ENCODE measurements around the gene ETV5.

ETV5 gene

DNA sequence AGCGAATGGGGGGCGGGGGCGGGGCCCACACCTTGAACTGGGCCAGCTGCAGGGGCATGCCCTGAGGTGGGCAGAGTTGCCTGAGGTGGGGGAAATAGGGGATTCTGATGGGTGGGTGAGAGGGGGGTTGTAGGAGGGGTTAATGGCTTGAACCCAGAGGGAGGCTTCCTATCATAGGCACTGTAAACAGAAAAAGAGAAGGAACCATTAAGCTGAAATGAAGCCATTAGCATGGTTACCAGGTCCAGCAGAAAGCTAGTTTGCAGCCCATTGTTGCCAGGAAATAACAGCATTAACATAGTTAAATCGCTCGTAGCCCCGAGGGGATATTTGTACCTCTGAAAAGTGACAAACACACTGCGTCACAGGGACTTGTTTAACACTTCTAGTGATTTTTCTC is 29.0 kb downstream of the ETV5 start:
- CTCF ChIA-PET, result interaction anchor here (0.7 to 2.4 kb wide), 5 partner anchors 12 to 162 kb away, joined by 4 to 11 read pairs (median 6); no protein-coding TSS in a partner anchor

DNA sequence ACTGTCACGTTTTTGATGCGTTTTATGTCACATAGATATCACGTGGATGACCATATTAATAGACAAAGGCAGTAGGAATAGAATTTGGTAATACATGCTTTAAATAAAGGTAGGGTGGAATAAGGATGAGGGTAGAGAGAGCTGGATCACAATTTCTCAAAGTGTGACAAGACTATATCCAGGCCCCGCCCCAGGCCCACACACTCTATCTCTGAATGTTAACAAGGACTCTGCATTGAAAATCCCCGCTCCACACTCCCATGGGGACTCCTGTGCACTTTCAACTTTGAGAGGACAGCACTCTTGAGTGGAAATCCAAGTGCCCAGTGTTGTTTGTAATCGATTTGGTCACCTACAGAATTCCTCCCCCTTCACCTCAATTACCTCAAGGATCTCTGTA is 31.4 kb downstream of the ETV5 start:
- CTCF ChIA-PET, result interaction anchor here (0.9 kb wide), 1 partner anchor 15 kb away, joined by 3 read pairs; no protein-coding TSS in a partner anchor

More for the DNA sequence above, 29.0 kb downstream of the ETV5 start:
- POLR2A ChIA-PET, result no interaction called here
- DNase-seq (ENCODE audit: extremely low spot score), result no peak
- TF ChIP-seq, protein P1, sequence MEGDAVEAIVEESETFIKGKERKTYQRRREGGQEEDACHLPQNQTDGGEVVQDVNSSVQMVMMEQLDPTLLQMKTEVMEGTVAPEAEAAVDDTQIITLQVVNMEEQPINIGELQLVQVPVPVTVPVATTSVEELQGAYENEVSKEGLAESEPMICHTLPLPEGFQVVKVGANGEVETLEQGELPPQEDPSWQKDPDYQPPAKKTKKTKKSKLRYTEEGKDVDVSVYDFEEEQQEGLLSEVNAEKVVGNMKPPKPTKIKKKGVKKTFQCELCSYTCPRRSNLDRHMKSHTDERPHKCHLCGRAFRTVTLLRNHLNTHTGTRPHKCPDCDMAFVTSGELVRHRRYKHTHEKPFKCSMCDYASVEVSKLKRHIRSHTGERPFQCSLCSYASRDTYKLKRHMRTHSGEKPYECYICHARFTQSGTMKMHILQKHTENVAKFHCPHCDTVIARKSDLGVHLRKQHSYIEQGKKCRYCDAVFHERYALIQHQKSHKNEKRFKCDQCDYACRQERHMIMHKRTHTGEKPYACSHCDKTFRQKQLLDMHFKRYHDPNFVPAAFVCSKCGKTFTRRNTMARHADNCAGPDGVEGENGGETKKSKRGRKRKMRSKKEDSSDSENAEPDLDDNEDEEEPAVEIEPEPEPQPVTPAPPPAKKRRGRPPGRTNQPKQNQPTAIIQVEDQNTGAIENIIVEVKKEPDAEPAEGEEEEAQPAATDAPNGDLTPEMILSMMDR (IDR thresholded peaks at IDR 0.05; ENCODE audit: control extremely low read depth, extremely low read depth, low read depth, missing control alignments), result no peak

DNA sequence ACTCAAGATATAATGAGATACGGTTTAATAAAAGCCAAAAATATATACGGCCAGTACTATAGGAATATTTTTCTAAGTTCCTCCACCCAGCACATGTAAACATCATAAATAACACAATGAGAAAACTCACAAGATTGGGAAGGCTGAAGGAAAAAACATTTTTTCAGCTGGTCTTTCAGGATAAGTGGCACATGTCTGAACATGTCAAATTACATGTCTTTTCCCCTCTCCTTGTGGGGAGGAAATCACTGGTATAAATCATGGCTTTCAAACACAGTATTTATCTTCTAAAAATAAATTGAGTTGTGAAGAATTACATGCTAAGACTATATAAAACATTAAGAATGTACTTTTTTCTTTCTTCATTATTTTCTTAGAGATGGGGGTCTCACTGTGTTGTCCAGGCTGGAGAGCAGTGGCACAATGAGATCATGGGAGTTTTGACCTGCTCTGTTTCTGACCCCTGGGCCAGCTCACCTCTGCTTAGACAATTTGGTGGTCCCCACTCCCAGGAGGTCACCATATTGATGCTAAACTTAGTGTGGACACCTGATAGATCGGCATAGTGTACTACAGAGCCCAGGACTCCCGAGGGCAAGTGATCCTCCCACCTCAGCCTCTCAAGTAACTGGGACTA is 32.8 kb downstream of the ETV5 start:
- TF ChIP-seq, protein P1 (IDR thresholded peaks at IDR 0.05; ENCODE audit: control extremely low read depth, extremely low read depth, low read depth, missing control alignments), result no peak
- ChIA-PET POLR2A (no interaction called here), CTCF (no interaction called here)
- no peak for DNase-seq (ENCODE audit: extremely low spot score)

More for the DNA sequence above, 31.4 kb downstream of the ETV5 start:
- POLR2A ChIA-PET, result no interaction called here
- DNase-seq (ENCODE audit: extremely low spot score), result no peak
- TF ChIP-seq, protein P1 (IDR thresholded peaks at IDR 0.05; ENCODE audit: control extremely low read depth, extremely low read depth, low read depth, missing control alignments), result no peak

DNA sequence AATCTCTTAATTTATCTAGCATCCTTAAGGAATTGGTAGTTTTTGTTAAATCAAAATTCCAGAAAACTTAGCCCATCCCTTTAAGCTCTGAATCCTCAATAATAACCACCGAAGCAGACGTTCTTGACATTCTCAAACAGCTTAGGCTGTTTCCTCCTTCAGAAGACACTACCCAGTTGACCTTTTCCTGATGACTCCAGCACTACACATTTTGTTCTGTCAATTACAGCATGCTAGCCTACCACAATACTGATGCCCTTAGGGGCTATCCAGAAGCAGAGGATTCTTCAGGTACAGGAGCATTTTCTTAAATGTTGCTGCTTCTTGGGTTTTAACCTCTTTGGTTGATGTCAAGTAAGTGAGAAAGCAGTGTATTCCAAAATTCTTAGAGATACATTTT is 33.4 kb downstream of the ETV5 start:
- DNase-seq (ENCODE audit: extremely low spot score), result no peak
- TF ChIP-seq, protein P1 (IDR thresholded peaks at IDR 0.05; ENCODE audit: control extremely low read depth, extremely low read depth, low read depth, missing control alignments), result no peak
- ChIA-PET CTCF (no interaction called here), POLR2A (no interaction called here)

DNA sequence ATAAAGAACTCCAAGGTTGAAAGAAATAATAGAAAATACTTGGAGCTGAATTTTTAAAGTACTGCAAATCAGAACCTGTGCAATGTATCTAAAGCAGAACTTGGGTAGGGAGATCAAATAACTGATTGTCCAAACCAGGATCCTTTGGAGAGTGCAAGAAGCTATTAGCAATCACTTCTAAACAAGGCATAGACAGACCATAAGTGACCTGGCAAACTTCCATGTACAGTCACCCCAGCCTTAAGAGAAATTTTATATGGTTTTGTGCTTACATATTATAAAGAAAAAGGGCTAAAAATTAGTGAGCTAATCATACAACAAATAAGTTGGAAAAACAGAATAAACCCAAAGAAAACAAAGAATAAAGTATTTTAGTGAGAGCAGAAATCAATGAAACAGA is 35.2 kb downstream of the ETV5 start:
- POLR2A ChIA-PET, result no interaction called here
- CTCF ChIA-PET, result interaction anchor here (0.6 to 1.6 kb wide), 6 partner anchors 8 to 96 kb away, joined by 3 to 5 read pairs (median 3); no protein-coding TSS in a partner anchor
- TF ChIP-seq, protein P1 (IDR thresholded peaks at IDR 0.05; ENCODE audit: control extremely low read depth, extremely low read depth, low read depth, missing control alignments), result no peak
- DNase-seq (ENCODE audit: extremely low spot score), result no peak

DNA sequence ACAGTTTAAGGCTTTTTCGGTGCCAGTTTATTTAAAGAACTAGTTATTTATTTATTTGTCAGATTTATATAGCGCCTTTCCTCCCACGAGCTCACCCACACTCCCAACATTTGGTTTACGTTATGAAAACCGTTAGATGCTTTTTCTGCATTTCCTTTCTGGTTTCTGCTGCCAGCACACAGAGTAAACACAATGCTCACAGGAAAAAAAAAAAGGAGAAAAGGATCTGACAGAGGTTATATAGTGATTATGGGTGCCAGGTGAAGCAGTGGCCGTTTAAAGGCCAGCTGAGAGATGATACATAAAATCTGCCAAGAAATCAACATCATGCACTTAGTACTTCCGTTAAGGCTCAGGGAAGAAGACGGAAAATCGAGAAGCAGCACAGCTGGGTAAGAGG is 37.9 kb downstream of the ETV5 start:
- ChIA-PET POLR2A (no interaction called here), CTCF (interaction anchor here (0.9 to 1.2 kb wide), 3 partner anchors 9 to 52 kb away, joined by 3 to 4 read pairs (median 3); no protein-coding TSS in a partner anchor)
- TF ChIP-seq, protein P1 (IDR thresholded peaks at IDR 0.05; ENCODE audit: control extremely low read depth, extremely low read depth, low read depth, missing control alignments), result no peak
- no peak for DNase-seq (ENCODE audit: extremely low spot score)

Data from GM10248 (cell line).